ENCODE measurements around the gene SEMA3E.

- TF ChIP-seq, protein P1, sequence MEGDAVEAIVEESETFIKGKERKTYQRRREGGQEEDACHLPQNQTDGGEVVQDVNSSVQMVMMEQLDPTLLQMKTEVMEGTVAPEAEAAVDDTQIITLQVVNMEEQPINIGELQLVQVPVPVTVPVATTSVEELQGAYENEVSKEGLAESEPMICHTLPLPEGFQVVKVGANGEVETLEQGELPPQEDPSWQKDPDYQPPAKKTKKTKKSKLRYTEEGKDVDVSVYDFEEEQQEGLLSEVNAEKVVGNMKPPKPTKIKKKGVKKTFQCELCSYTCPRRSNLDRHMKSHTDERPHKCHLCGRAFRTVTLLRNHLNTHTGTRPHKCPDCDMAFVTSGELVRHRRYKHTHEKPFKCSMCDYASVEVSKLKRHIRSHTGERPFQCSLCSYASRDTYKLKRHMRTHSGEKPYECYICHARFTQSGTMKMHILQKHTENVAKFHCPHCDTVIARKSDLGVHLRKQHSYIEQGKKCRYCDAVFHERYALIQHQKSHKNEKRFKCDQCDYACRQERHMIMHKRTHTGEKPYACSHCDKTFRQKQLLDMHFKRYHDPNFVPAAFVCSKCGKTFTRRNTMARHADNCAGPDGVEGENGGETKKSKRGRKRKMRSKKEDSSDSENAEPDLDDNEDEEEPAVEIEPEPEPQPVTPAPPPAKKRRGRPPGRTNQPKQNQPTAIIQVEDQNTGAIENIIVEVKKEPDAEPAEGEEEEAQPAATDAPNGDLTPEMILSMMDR (IDR thresholded peaks at IDR 0.05; ENCODE audit: poor library complexity) = no peak
- TF ChIP-seq EZH2 (IDR thresholded peaks at IDR 0.05; ENCODE audit: borderline replicate concordance) (no peak), EZH2phosphoT487 (IDR thresholded peaks at IDR 0.05; ENCODE audit: low read depth, severe bottlenecking, unreplicated experiment) (no peak)
Measured at GRCh38 chr7:83599131-83599530, 49.8 kb downstream of the SEMA3E start.
